AG09319 (cell line): Measurements from ENCODE around the gene SNRPD2.
A peak's percentile ranks its signal among the peaks of the same experiment; 100 is the strongest.

Source experiments
- DNase-seq: peaks from one replicate; pipeline ENCODE4 v3.0.0-alpha.2; 2010; ENCODE audit warnings: low read depth; ENCODE audit errors: extremely low read depth
- TF ChIP-seq, protein P1 (sequence below): IDR thresholded peaks from 2 replicates; pipeline ENCODE4 v1.5.1; 2011; ENCODE audit warnings: low read depth, mild to moderate bottlenecking, inconsistent platforms, low read length, moderate library complexity

SNRPD2 gene

DNA sequence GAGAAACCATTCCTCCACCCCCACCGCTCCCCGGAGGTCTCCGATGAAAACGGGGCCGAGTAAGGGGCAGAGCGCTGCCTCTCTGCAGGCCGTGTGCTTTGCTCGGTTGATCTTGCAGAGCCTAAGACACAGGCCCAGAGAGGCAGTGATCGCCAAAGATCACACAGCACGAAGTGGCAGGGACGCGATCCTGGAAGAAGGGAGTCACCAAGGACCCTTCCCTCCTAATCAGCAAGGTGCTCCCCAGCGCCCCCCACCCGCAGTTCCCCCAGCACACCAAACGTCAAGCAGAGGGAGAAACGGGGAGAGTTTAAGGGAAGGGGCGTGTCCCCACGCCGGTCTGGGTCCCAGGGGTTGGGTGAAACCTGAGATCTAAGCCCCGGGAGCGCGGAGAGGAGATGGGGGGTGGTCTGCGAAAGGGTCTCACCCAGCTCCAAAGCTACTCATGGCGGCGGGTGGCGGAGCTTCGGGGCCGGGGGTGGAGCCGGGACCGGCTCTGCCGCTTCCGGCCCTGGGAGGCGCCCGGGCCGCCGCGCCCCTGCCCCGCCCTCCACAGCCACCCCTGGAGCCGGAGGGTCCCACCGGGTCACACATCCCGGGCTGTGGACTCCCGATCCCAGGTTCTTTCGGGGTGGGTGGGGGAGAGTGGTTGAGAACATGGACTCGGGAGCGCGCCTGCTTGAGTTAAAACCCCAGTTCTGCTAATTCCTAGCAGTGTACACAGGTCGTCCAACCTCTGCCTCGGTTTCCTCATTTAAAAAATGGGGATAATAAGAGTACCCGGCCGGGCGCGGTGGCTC is 52.6 kb downstream of the SNRPD2 start, which contains the start of gene EML2:
Gene EML2, minus strand, starts transcription at position 468 of the 800 bp plus-strand sequence. Its CDS starts 21 bp downstream, at position 447.
- DNase-seq = no peak
- TF ChIP-seq, protein P1, sequence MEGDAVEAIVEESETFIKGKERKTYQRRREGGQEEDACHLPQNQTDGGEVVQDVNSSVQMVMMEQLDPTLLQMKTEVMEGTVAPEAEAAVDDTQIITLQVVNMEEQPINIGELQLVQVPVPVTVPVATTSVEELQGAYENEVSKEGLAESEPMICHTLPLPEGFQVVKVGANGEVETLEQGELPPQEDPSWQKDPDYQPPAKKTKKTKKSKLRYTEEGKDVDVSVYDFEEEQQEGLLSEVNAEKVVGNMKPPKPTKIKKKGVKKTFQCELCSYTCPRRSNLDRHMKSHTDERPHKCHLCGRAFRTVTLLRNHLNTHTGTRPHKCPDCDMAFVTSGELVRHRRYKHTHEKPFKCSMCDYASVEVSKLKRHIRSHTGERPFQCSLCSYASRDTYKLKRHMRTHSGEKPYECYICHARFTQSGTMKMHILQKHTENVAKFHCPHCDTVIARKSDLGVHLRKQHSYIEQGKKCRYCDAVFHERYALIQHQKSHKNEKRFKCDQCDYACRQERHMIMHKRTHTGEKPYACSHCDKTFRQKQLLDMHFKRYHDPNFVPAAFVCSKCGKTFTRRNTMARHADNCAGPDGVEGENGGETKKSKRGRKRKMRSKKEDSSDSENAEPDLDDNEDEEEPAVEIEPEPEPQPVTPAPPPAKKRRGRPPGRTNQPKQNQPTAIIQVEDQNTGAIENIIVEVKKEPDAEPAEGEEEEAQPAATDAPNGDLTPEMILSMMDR = peak; percentile 41

DNA sequence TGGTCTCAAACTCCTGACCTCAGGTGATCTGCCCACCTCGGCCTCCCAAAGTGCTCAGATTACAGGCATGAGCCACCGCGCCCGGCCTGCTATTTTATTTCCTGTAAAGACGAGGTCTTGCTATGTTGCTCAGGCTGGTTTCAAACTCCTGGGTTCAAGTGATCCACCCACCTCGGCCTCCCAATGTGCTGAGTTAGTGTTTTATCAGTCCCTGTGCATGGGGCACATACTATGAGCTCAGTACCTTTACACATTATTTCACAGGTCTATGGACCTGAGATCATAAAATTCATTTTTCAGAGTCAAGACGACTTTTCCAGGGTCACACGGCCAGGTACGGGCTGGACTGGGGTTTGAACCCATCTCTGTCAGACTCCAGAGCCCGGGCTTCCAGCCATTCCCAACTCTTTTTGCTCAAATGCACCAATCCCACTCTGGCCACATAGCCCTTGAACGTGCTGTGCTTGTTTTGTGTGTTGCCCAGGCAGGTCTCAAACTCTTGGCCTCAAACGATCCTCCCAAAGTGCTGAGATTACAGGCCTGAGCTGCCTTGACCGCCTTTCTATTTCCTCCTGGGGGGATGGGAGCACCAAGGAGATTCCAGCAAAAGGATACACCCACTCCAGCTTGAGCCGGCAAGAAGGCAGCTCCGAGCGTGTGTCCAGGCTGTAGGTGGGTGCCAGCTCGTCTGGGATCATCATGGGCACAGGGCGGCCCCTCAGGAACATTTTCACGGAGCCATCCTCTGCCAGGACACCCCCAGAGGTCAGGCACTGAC is 53.7 kb downstream of the SNRPD2 start:
- TF ChIP-seq, protein P1 = no peak
- no peak for DNase-seq
